ENCODE measurements around the gene SOBP.

Gene SOBP

DNA sequence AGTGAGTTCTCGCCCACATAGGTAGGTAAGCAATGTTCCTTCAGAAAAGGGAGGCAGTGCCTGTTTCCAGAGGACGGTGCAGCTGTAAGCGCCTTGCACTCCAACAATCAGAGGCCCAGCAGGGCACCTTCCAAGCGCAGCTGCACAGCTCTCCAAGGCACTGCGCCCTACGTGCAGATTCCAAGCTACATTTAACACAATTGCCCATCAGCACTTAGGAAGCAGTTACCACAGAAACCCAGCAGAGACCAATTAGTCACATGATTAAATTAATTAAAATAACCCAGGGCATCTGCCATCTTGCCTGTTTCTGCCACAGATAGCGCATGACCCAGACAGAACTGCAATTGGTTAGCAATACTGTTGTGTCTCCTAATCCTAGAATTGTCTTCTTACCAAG, 65.5 kb downstream of the SOBP start:
- no peak for DNase-seq

DNA sequence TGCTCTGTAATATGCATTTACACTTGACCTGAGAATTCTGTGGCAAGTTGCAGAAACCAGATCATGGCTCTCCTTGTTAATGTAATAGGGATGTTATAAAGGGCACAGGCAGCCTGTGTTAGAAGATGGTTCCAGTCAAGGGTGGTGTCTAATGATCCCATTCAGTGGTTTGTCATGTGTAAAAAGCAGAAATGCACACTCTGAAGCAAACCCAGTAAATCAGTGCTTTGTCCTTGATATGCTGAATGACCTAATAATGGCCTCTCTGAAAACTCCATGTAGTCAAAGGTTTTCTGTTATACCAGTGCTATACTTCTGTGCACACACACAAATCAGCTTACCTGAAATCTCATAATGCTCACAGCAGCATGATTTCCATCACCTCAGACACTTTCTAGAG, 66.2 kb downstream of the SOBP start:
- DNase-seq: no peak

DNA sequence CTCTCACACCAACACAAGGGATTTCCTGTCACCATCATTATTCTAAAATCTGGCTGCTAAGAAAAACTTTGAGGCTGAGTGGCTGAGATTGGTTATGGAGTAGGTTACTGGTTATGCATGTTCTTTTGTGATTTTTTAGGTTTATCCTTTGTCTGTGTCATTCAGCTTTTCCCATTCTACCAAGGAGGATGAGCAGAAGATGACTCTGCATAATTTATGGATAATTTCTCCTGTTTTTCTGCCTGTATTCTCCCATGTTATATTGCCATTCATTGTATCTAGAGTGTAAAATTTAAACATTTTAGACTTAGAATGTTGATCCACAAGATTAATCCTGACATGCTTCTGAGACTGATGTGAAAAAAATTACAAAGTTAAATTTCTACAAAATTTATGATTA, 67.8 kb downstream of the SOBP start:
- no peak for DNase-seq

DNA sequence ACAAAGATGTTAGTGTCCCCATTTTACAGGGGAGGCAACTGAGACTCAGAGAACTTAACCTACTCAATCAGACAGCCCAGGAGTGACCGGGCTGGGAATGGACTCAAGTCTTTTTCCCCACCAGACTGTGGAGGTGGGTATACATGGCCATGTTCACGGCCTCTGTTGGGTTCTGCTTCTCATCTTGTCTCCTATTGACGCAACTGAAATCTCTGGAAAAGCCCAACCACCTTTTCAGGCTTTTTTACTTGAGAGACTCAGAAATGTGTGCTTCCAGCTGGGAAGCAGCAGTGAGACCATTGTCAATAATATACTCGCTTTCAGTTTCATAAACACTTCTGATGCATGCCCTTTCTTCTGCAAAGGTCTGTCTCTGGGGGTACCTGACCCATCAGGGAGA, 70.7 kb downstream of the SOBP start:
- DNase-seq: no peak

DNA sequence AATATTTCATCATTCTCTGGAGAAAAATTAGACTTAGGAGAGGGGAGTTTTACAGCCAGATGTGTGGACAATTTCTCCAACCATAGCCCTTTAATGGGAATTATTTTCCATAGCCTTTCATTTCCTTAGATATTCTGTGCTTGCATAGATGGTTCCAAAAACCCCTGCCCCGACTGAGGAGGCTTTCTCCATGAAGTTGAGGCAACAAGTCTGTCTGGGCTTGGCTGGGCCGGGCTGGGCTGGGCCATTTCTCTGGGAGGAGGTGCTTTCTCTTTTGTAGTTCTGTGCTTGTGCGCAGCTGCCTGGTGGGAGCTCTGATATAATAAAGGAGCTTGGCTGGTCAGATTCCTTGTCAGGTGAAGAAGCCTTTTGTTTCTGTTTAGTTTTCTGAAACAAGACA, 71.4 kb downstream of the SOBP start:
- peak; percentile 67 for DNase-seq

DNA sequence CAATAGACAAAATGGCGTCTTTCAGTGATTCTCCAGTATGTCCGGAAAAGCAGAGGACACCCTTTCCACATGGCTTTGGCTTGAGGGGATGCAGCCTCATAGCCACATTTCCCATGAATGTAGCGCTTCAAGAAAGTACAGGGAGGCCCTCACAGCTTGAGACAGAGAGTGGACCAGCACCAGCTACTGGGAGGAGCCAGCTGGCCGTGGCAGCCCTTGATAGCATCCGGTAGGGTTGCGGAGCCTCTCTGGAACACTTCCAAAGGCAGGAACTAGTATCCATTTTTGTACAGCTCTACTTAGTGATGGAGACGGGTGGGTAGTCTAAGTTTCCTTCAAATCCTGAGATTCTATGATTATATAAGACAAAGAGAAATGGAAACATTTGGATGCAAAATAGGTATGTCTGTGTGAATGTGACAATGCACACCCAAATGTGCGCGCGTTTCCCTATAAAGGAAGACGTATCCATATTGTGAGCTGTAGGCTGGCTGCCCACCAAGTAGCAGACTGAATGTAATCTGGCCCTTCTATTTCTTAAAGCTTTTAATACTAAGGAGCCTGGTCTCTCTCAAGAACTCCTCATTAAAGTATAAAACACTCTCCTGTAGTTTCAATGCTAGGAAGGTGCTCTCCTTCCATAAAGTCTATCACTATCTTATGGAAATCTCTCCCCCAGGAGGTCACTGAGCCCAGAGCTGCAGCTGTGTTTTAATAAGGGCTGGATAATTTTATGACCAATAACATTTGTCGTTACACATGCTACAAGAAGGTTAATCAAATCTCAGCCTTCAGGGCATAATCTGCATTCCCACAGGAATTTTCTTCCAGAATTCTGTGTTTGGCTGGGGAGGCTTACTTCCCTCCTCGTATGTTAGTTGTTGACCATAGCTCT, 74.0 kb downstream of the SOBP start:
- DNase-seq: no peak

DNA sequence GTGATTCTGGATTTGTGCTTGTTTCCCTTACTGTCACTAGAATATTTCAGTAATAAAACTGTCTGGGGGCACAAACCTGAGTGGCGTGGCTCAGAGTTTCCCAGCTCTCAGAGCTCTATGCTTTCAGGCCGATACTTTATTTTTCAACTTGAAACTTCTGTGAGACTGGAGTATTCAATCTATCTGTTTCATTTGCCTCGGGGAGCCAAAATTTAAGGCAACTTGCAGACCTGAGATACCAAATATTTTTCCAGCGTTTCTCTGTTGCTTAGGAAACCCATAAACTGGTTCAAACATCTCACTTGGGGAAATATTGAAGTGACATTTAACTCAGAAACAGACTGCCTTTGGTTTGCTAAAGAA, 74.7 kb downstream of the SOBP start:
- no peak for DNase-seq

DNA sequence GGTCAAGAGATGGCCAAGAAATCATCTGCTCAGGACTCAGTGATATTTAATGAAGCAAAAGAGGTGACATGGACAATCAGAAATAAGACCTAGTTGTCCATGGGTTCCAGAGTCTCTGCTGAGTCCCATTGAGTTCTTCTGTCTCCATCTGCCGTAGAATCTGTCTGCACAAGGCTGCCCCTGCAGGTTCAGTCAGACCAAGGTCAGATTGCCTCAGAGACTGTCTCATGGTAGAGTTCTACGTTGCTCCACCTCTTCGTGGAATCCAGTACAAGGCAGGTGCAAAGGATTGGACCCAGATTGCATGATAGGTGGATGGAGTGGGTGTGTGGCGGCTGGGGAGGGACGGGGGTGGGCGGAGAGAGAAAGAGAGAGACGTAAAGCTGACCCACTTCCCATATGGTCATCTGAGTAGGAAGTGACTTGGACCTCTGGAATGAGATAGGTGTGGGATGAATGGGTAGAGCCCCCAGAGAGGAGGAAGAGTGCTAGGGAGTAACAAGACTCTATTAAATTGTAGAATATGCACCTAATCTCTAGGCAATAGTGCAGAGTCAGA, 75.3 kb downstream of the SOBP start:
- DNase-seq: no peak

DNA sequence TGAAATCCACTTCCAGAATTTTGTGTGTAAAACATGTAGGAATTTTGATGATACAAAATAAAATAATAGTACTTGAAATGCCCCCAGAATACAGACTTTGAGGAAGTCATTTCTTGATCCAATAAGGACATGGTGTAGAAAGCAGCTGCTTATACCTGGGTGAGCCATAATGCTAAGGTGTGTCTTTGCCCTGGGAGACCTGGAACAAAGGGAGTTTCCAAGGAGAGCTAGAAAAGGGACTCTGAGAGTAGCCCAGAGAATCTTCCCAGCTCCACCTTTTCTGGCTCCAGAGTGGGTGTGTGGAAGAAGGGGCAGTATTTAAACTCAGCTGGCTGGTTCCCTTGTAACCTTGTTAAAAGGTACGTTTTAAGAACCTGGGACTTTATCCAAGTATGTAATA, 77.7 kb downstream of the SOBP start:
- DNase-seq: no peak

DNA sequence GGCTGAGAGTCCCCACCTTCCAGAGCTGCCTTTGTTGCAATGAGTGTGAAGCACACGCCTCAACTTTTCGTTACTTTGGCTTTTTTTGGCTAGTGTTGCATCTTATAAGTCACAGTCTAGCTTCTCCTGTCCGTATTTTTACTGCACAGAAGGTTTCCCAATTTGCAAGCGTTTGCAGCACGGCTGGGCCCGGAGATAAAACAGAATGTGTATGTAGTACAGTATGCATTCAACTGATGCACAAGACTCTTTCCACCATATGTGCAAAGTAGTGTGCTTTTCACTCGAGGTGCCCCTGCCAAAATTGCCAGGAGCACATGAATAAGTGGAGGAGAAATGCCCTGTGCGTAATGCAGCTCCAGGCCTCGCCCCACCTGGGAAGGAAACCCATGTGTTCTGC, 79.6 kb downstream of the SOBP start:
- no peak for DNase-seq

DNA sequence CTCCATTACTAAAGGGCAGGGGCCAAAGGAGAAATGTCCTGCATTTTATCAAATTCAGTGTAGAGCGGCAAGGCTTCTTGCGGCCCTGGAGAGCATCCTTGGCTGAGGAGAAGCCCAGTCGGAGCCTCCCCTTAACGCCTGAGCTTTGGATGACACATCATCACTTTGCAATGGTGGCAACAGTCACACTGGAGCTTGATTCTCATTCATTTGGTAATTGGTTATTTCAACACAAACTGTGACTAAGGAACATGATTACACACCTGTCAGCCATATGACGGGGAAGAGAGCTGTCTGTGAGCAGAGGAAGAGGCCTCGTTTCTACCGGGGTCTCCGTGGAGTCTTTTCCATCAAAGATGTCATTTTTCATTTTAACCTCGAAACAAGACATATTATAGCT, 81.4 kb downstream of the SOBP start:
- DNase-seq: no peak

DNA sequence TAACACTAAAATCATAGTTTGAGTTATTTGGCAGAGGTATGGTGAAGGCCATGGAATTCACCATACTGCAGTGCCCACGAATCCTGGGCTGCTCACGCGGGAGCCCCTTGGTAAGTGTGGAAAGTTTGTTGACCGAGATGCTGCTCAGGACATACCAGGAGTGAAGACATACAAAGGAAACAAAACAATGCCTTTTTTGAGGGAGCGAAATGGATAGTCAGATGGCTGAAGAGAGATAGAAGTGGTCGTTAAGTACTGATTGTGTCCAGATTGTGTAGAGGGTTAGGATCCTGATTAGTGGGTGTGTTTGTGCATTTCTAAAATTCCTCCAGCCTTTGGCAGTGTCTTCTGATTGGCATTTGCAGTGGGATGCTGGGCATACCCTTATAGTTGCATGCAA, 83.0 kb downstream of the SOBP start:
- DNase-seq: no peak

DNA sequence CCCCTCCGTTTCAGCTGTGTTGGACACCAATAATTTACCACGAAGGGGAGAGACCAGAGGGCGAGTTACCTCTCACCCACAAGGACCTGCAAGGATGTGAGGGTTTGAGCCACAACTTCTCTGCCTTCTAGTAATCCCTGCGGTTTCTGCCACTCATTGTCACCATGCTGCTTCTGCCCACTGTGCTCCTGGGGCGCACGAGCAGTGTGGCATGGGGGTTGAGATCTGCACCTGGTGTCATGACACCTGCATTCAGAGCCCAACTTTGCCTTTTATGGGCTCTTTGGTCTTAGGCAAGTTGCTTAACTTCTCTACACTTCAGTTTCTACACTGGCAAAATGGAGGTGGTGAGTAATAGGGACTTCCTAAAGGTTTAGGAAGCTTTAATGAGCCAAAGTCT, 84.9 kb downstream of the SOBP start:
- DNase-seq: no peak

DNA sequence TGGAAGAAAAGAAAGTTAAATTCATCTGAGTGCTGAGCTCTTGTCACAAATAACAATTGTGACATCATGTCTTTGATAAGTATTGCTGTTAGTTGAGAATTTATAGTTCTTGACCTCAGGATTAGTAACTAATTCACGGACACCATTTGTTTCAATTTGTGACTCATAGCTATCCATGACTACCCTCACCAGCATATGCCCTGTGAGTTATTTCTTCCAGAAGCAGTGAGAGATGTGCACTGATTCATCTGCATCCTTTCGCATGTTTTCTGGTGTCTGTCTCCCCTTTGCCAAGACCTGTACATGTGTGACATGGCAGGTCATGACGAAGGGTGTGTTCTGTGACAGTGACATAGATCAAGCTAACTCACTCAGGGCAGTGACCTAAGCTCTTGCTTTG, 86.9 kb downstream of the SOBP start:
- DNase-seq: no peak

DNA sequence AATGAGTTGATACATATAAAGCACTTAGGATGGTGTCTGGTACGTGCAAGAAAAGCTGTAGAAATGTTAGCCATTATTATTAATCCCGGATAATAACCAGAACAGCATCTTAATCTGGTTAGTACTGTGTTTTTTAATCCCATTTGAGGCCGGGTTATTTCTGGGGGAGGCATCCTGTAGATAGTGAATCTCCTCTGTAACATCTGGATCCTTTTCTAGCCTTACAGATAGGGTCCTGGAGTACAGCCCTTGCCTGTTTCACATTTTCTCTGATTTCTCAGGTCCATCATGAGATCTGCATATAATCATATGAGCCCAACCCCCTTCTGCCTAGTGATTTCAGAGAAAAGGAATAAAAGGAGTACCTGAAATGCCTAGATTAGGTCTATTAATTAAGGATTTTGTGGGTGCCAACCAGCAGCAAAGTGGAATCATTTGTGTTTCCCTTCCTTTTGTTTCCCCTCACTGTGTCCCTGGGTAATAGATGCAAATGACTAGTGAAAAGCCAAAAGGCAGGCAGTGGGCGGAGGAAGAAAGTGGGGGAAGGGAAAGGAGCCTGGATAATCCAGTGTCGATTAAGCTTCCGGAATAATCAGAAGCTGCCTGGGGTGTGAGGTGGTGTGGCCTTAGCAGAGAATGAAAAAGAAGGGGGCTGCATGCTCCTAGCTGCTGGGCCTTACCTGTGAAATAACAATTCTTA, 88.9 kb downstream of the SOBP start:
- DNase-seq: no peak

DNA sequence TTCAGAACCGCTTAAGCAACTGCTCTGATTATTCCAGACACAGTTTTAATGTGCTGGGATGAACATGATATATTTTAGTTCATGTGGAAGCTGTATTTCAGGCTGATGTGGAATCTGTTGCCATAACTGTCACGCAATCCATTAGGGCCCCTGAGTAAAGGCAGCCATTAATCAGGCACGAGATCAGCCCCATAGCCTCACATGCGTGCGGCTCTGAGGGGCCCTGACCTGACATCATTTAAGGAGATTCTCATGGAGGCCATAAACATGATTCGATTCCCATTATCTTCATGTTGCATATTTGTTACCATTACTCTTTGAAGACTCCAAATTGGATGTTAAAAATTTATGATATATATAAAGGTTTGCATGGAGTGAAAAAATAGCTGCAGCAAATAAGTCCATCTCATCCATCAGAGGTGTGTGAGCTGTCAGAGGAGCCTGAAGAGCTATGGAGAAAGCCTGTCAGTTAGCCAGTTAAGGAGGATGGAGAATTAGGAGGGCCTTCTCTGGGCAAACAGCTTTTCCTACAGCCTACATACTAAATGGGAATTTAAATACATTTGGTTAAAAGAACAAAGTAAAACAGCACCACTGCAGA, 89.6 kb downstream of the SOBP start:
- DNase-seq: no peak

DNA sequence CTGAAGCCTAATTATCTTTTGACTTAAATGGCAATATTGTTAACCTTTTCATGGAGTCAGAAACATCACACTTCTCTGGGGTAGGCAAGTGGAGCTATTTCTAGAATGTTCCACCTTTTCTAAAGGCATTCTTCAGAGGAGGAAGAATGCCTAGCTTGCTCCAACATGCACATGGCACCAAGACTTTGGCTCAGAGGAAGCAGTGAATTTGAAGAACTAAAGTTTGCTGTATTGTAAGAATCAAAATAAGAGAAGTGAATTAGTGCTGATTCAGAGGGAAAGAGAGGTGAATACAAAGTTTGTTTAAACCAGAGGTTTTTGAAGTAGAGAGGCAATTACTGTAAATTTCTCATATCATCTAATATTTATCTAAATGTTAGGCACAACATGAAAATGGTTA, 92.2 kb downstream of the SOBP start:
- no peak for DNase-seq

DNA sequence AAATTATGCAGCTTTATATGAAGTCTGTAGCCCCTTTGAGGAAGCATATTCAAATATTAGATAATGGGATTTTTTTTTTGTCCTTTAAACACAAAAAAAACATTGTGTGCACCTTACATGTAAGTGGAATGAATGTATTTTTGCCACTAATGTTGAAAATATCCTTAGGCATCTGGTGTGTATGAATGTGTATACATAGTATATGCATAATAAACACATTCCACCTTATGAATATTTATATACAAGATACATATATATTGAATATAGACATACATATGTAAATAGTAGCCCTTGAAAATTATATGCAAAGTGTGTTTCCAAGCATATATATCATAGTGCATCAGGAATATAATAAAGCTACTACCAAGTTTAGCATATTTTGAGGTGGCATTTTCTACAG, 94.8 kb downstream of the SOBP start:
- DNase-seq: no peak

DNA sequence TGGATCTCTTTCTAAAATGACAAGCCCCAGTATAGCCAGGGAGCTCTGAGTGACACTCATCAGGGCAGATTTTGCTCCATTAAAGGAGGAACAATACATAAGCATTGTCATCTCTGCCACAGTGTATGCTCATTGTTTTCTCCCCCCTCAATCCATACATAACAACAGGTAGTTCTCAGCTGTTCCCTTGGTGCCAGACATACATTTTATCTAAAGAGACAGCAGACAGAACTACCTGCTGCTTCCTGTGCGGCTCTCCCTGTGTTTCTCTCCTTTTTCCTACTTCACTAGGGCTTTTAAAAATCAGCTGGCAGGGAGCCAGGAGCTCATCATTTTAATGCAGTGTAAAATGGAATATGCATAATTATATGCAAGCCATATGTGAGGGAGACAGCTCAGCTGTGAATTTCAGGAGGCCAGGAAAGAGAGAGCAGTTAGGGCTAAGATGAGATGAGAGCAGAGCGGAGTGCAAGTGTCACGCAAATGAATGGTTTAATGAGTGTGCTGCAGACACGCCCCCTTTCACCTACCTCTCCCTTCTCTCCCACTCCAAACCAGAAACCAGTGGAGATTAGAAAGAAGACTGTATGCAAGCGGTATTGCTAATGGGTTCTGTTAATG, 96.0 kb downstream of the SOBP start:
- no peak for DNase-seq

DNA sequence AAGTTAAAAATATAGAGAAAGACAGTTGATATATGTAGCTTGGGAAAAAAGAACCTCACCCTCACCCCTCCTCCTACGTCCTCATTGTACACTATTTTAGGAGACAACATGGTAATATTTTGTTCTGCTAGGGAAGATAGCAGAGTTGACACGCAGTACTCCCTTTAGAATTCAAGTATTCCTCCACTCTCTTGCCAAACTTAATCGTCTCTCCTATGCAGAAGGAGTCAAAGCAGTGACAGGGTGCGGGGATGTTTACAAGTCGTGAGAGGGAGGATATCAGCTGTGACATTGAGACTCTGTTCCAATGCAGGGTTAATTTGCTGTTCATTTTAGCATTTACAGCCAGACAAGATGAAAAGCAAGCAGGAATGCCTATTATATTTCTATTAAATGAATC, 97.5 kb downstream of the SOBP start:
- DNase-seq: no peak

DNA sequence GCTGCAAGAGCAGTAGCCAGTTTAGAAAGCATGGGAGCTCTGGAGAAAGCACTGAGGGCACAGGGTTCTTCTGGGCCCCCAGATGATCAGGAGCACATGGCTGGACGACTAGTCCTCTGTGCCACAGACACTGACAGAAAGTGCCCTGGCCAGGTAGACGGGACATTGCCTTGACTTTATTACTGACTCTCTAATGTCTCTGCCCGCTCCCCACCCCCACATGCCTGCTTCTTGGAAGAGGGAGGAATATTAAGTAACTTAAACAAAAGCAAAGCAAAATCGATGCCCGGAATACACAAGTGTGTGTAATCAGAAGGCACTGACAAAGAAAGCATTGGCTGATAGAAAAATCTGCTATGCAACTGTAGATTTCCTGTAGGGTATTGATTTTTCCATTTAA, 99.3 kb downstream of the SOBP start:
- DNase-seq: no peak

DNA sequence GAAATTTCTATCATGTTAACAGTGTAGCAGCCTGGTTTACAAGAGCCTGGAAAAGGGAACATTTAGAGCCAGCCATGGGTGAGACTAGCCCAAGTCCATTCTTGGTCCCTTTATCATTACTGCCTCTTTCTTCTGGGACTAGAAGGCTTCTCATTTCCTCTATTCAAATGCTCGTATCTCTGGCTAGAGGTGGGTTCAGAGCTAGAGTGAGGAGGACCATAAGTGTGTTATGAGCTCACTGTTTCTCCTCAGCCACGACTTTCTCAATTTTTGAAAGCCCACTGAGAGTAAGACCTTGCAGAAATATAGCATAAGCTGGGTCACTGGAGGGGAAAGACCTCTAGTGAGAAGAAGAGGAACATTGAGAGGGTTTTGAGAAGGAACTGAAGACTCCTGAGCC, 100.0 kb downstream of the SOBP start:
- no peak for DNase-seq

DNA sequence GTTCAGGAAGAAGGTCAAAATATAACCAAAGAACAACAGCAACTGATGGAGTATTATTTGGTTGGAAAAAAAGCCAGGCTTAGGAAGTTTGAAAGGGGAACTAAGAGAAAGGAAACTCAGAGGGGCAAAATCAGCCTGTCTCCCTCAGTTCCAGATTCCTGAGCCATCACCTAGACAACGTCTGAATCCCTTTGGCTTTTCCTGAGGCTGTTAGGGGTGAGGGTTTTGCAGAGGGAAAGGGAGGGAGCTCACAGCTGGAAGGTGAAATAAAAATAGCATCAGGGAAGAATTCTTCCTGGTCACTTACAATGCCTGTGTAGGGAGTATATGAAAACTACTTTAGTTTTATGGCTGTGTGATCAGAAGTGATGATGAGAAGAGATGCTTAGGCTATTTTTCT, 100.5 kb downstream of the SOBP start:
- DNase-seq: no peak

DNA sequence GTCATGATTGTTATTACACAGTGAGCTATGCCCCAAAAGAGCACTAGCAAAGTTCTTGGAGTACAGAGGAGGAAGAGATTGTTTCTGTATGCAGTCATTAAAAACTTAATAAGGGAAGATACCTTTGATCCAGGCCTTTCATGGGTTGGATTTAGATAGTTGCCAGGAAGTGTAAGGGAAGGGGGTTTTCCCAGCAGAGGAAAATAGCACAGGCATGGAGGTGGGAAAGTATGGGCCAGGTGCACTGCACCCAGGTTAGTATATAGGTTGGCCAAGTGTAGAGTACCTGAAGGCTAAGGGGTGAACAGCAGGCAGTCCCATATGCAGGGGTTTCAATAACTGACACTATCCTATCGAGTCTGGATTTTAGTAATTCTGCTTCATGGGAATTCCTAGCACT, 101.4 kb downstream of the SOBP start:
- no peak for DNase-seq
